Inflammatory macrophage (primary cell): Measurements from ENCODE around the gene PPP2R2C.

Experiments
- DNase-seq, 2 donors: peaks; one replicate each; pipeline ENCODE4 v3.0.0-alpha.2; 2020 to 2022

The PPP2R2C gene

GRCh38 chr4:6467600-6467999 lies 4.8 kb downstream of the PPP2R2C start:
- DNase-seq, result no peak

- DNase-seq, result no peak
Measured at GRCh38 chr4:6466756-6467381, 5.5 kb downstream of the PPP2R2C start.

GRCh38 chr4:6465955-6466354 lies 6.5 kb downstream of the PPP2R2C start:
- DNase-seq, result no peak

- no peak for DNase-seq
Measured at GRCh38 chr4:6464842-6465588, 7.4 kb downstream of the PPP2R2C start.

GRCh38 chr4:6463311-6464289 lies 8.8 kb downstream of the PPP2R2C start:
- DNase-seq, result no peak

- DNase-seq, result no peak
Measured at GRCh38 chr4:6461301-6462165, 10.9 kb downstream of the PPP2R2C start.

GRCh38 chr4:6460876-6461275 lies 11.5 kb downstream of the PPP2R2C start:
- DNase-seq, result no peak

GRCh38 chr4:6458528-6458927 lies 13.9 kb downstream of the PPP2R2C start:
- no peak for DNase-seq

- no peak for DNase-seq
Measured at GRCh38 chr4:6456450-6456849, 16.0 kb downstream of the PPP2R2C start.

- no peak for DNase-seq
Measured at GRCh38 chr4:6454112-6454910, 18.1 kb downstream of the PPP2R2C start.

- DNase-seq, result no peak
Measured at GRCh38 chr4:6453688-6453990, 18.8 kb downstream of the PPP2R2C start.

GRCh38 chr4:6452897-6453687 lies 19.3 kb downstream of the PPP2R2C start:
- no peak for DNase-seq

GRCh38 chr4:6452116-6452896 lies 20.1 kb downstream of the PPP2R2C start:
- no peak for DNase-seq

GRCh38 chr4:6451309-6451708 lies 21.1 kb downstream of the PPP2R2C start:
- DNase-seq, result no peak

- no peak for DNase-seq
Measured at GRCh38 chr4:6450709-6451108, 21.7 kb downstream of the PPP2R2C start.

GRCh38 chr4:6449746-6450369 lies 22.6 kb downstream of the PPP2R2C start:
- DNase-seq, result no peak

- DNase-seq, result no peak
Measured at GRCh38 chr4:6449335-6449734, 23.1 kb downstream of the PPP2R2C start.

- DNase-seq, result no peak
Measured at GRCh38 chr4:6448476-6449170, 23.8 kb downstream of the PPP2R2C start.

GRCh38 chr4:6447672-6448171 lies 24.7 kb downstream of the PPP2R2C start:
- no peak for DNase-seq
